ENCODE data around the gene ITPR3.

ITPR3 gene

DNA sequence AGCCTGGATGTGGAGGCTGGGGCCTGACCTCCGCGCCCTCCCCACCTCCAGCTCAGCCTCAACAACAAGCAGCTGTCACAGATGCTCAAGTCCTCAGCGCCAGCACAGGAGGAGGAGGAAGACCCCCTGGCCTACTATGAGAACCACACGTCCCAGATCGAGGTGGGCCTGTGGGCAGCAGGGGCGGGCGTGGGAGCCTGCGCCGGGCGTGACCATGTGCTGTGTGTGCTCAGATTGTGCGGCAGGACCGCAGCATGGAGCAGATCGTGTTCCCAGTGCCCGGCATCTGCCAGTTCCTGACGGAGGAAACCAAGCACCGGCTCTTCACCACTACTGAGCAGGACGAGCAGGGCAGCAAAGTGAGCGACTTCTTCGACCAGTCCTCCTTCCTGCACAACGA lies 66.9 kb downstream of the ITPR3 start:
- DNase-seq = no peak

- no peak for DNase-seq
Measured at GRCh38 chr6:33688451-33689147, 67.5 kb downstream of the ITPR3 start.

DNA sequence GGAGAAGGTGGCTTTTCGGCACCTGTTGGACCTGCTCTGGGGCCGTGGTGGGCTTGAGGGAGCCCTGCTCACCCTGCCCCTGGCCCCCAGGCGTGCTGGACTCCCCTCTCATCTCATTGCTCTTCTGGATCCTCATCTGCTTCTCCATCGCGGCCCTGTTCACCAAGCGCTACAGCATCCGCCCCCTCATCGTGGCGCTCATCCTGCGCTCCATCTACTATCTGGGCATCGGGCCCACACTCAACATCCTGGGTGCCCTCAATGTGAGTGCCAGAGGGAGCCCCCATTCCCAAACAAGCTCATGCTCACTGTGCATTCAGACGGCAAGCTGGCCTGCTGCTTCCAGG lies 68.0 kb downstream of the ITPR3 start:
- no peak for DNase-seq

DNA sequence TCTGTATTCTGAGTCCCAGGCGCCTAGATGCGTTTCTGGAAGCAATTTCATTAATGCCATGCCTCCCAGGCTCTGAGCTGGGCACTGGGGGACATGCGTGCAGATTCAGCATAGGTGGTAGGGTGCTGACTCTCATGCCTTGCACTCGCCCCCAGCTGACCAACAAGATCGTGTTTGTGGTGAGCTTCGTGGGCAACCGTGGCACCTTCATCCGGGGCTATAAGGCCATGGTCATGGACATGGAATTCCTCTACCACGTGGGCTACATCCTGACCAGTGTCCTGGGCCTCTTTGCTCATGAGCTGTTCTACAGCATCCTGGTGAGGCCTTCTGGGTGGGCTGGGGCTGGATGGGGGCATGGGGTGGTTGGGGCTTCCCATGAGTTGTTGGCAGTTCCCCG lies 68.8 kb downstream of the ITPR3 start:
- DNase-seq = no peak

DNA sequence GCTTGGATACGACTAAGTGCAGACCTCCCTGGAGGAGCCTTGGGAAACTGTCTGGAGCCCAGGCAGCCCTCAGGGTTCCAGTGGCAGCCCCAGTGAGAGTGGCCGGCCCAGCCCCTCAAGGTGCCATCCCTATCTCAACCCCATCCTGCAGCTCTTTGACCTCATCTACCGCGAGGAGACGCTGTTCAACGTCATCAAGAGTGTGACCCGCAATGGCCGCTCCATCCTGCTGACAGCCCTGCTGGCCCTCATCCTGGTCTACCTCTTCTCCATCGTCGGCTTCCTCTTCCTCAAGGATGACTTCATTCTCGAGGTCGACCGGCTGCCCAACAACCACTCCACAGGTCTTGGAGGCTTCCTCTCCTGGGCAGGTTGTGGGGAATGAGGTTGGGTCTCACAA lies 69.6 kb downstream of the ITPR3 start:
- no peak for DNase-seq

DNA sequence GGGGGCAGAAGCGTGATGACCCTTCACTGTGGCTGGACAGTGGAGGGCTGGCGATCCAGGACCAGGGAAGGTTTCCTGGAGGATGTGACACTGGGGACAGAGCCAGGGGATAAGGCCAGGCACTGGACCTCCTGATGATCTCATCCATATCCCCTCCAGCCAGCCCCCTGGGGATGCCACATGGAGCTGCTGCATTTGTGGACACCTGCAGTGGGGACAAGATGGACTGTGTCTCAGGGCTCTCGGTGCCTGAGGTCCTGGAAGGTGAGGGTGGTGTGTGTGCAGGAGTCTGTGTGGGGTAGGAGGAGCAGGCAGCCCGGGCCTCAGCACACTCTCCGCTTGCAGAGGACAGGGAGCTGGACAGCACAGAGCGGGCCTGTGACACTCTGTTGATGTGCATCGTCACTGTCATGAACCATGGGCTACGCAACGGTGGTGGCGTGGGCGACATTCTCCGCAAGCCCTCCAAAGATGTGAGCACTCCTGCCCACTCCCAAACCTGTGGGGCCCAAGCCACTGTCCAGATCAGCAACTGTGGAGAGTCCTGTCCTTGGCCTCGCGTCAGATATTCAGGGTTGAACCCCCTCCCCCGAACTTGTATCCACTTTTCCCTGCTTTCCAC lies 70.4 kb downstream of the ITPR3 start:
- DNase-seq = no peak

- DNase-seq = no peak
Measured at GRCh38 chr6:33692078-33692759, 71.1 kb downstream of the ITPR3 start.

- DNase-seq = no peak
Measured at GRCh38 chr6:33692760-33693158, 71.6 kb downstream of the ITPR3 start.

DNA sequence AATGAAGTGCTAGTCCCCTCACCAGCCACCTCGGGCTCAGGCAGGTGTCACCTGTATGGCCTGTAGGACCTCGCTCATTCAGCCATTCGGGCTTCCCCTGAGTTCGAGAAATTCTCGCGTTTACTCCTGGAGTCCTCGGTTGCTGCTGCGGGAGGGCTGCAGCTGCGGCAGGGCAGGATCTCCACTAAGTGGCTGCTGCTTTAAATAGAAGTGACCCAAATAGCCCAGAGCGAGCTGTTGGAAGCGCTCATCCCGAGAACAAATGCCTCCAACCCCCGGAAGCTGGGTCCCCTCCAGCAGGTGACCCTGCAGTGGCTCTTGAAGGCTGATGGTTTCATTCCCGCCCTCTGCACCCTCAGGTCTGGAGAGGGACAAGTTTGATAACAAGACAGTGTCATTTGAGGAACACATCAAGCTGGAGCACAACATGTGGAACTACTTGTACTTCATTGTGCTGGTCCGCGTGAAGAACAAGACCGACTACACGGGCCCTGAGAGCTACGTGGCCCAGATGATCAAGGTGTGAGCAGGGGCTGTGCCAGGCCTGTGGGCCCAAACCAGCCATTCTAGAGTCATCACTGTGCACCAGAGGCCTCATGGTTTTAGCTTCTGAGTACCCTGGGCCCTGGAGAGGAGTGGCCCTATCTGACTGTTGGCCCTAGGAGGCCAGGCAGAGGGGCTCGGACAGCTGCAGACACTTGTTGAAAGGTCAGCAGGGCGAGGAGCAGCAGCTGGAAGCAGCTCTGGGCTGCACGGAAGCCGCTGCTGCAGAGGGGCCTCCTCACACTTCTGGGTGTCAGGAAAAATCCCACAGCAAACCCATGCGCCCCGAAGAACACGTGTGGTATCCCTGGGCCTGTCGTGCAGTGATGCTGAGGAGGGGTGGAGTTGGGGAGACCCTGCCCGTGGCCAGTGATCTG lies 72.3 kb downstream of the ITPR3 start:
- peak in 1 of 14 donors; percentile 29 for DNase-seq

DNA sequence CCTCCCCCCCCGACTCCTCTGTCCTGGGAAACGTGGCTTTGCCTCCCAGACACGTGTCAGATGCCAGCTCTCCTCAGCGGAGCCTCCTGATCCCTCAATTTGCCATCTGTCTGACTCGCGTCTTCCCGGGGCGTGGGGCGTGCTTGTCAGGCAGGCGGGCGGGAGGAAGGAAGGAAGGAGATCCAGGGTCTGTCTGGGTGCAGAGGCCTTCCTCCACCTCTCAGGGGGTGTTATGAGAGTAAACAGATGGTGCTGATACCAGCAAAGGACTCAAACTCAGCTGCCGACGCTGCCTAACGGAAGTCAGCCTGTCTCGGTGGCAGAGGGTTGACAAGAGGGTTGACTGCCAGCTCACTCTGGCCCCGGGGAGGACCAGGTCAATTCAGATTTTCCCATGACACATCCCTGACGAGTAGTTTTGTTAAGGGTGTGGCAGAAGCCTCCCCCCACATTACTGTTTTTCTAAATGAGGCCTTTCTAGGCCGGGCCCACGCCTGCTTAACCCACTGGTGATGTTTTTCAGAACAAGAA lies 73.3 kb downstream of the ITPR3 start:
- DNase-seq = peak in 1 of 14 donors; percentile 85

- DNase-seq = no peak
Measured at GRCh38 chr6:33694977-33695376, 73.9 kb downstream of the ITPR3 start.

- peak in 2 of 14 donors; percentile 11 to 17 for DNase-seq
Measured at GRCh38 chr6:33695451-33695887, 74.3 kb downstream of the ITPR3 start.

DNA sequence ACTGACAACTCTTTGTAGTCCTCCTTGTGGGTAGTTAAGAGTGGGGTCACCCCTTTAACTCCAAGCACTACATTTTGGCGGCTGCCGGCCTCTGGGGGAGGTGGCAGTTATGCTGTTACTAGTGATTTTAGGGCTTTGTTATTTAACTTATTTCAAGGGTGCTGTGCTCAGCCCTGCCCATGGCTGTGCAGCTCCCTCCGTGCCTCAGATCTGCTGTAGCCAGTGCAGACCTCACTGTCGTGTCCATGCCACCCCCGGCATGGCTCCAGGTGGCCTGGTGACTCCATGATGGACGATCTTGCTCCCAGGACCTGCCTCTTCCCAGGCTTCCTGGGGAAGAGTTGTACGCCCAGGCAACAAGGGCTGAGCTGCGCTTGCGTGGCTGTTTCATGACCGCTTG lies 75.0 kb downstream of the ITPR3 start:
- DNase-seq = no peak

- DNase-seq = peak in 4 of 14 donors; percentile 15 to 52 (median 33)
Measured at GRCh38 chr6:33696548-33697518, 75.7 kb downstream of the ITPR3 start.

DNA sequence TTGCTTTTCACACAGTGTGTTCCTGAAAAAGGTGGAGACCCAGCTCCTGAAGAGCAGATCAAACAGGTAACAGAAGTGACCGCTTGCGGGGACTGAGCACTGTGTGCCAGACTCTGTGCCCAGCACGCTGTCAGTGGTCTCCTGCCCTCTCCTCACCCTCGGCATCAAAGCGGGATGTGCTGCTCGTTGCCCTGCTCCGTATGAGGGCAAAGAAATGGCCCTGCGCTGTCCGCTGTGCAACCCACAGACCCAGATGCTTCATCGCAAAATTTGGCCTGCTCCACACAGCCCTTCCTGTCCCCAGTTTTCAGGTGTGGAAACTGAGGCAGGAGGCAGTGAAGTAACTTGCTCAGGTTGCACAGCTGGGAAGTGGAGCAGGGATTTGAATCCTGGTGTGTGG lies 76.7 kb downstream of the ITPR3 start:
- no peak for DNase-seq

- no peak for DNase-seq
Measured at GRCh38 chr6:33698494-33698893, 77.4 kb downstream of the ITPR3 start.

DNA sequence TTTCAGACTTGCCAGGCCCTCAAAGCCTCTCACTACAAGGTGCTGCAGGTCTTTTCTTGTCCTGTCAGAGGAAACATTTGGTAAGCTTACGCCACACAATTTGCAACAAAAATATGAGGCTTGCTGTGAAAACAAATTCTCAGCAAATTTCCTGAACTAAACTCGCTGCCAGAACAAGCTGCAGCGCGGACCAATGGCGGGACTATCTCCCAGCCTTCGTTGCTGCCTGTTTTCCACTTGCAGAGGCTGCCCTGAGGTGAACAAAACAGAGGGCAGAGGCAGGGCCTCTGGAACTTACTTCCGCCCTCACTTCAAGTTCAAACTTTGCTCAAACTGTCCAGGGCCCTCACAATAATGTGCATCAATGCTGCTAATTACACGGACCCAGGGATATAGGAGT lies 78.0 kb downstream of the ITPR3 start:
- DNase-seq = no peak

- no peak for DNase-seq
Measured at GRCh38 chr6:33699739-33700138, 78.6 kb downstream of the ITPR3 start.

GRCh38 chr6:33700391-33701050 lies 79.4 kb downstream of the ITPR3 start:
- DNase-seq = peak in 4 of 14 donors; percentile 4 to 20 (median 10)

GRCh38 chr6:33702345-33702977 lies 81.3 kb downstream of the ITPR3 start:
- peak in 1 of 14 donors; percentile 5 for DNase-seq
